SK-N-SH treated with all-trans-retinoic acid at 6 μM for 48 hours (cell line): ENCODE results near the gene EP400.

Experiments
- ARNTL ChIP-seq: fragments of 450-650 bp; formaldehyde crosslinking; IDR thresholded peaks from 2 replicates; pipeline ENCODE4 v1.5.0; 2020; ENCODE audit warnings: low read depth, mild to moderate bottlenecking, moderate library complexity, borderline replicate concordance
- CREB5 ChIP-seq: fragments of 250-450 bp; sonication (Bioruptor Pico); IDR thresholded peaks from 2 replicates; pipeline ENCODE4 v1.5.1; 2020; ENCODE audit warnings: low read depth, mild to moderate bottlenecking, moderate library complexity
- ISL1 ChIP-seq: fragments of 250-450 bp; sonication (Bioruptor Pico); IDR thresholded peaks from 2 replicates; pipeline ENCODE4 v2.1.2; 2022; ENCODE audit warnings: mild to moderate bottlenecking, moderate library complexity
- RARB ChIP-seq: fragments of 250-450 bp; sonication (Bioruptor Pico); IDR thresholded peaks from 2 replicates; pipeline ENCODE4 v1.8.0; 2021; ENCODE audit warnings: mild to moderate bottlenecking, moderate library complexity
- TCF4 ChIP-seq: fragments of 250-450 bp; sonication (Bioruptor Pico); IDR thresholded peaks from 2 replicates; pipeline ENCODE4 v1.8.0; 2021; ENCODE audit warnings: mild to moderate bottlenecking, moderate library complexity, borderline replicate concordance
- TOX ChIP-seq: fragments of 250-450 bp; sonication (Bioruptor Pico); IDR thresholded peaks from 2 replicates; pipeline ENCODE4 v1.8.0; 2021; ENCODE audit warnings: mild to moderate bottlenecking, moderate library complexity, borderline replicate concordance
- TSHZ2 ChIP-seq: fragments of 250-450 bp; sonication (Bioruptor Pico); IDR thresholded peaks from 2 replicates; pipeline ENCODE4 v1.5.0; 2020; ENCODE audit warnings: mild to moderate bottlenecking, moderate library complexity
- ZC3H10 ChIP-seq: fragments of 250-450 bp; sonication (Bioruptor Pico); IDR thresholded peaks from 2 replicates; pipeline ENCODE4 v1.5.1; 2021; ENCODE audit warnings: mild to moderate bottlenecking, moderate library complexity
- ZFP3 ChIP-seq: fragments of 250-450 bp; sonication (Bioruptor Pico); IDR thresholded peaks from 2 replicates; pipeline ENCODE4 v1.5.0; 2020; ENCODE audit warnings: mild to moderate bottlenecking, moderate library complexity
- ZNF70 ChIP-seq: fragments of 450-650 bp; formaldehyde crosslinking; IDR thresholded peaks from 2 replicates; pipeline ENCODE4 v1.5.0; 2020; ENCODE audit warnings: mild to moderate bottlenecking, moderate library complexity
- TF ChIP-seq, protein P1 (sequence below): fragments of 250-450 bp; sonication (Bioruptor Pico); IDR thresholded peaks from 2 replicates; pipeline ENCODE4 v1.8.0; 2020; ENCODE audit warnings: mild to moderate bottlenecking, moderate library complexity, borderline replicate concordance
- TF ChIP-seq, protein P2 (sequence below): fragments of 250-450 bp; sonication (Bioruptor Pico); IDR thresholded peaks from 2 replicates; pipeline ENCODE4 v1.5.1; 2021; ENCODE audit warnings: mild to moderate bottlenecking, moderate library complexity

DNA sequence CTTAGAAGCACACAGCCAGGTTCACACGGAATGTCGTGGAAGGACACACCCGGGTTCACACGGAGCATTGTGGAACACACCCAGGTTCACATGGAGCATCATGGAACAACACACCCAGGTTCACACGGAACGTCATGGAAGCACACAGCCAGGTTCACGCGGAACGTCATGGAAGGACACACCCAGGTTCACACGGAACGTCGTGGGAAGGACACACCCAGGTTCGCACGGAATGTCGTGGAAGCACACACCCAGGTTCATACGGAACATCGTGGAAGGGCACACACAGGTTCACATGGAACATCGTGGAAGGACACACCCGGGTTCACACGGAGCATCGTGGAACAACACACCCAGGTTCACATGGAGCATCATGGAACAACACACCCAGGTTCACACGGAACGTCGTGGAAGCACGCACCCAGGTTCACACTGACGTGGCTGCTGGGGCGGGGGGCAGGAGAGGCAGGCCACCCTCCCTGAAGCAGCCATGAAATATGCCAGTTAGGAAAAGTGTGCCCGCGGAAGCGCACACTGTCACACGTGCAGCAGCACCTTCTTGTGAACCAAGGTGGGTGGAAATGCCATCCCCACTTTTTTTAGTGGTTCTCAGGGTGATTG, 86.4 kb downstream of the EP400 start:
- TF ChIP-seq TOX, result no peak
- TF ChIP-seq, protein P1, sequence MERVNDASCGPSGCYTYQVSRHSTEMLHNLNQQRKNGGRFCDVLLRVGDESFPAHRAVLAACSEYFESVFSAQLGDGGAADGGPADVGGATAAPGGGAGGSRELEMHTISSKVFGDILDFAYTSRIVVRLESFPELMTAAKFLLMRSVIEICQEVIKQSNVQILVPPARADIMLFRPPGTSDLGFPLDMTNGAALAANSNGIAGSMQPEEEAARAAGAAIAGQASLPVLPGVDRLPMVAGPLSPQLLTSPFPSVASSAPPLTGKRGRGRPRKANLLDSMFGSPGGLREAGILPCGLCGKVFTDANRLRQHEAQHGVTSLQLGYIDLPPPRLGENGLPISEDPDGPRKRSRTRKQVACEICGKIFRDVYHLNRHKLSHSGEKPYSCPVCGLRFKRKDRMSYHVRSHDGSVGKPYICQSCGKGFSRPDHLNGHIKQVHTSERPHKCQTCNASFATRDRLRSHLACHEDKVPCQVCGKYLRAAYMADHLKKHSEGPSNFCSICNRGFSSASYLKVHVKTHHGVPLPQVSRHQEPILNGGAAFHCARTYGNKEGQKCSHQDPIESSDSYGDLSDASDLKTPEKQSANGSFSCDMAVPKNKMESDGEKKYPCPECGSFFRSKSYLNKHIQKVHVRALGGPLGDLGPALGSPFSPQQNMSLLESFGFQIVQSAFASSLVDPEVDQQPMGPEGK (CRISPR knock-in tag), result no peak
- TF ChIP-seq RARB (CRISPR knock-in tag), result no peak
- TF ChIP-seq, protein P2, sequence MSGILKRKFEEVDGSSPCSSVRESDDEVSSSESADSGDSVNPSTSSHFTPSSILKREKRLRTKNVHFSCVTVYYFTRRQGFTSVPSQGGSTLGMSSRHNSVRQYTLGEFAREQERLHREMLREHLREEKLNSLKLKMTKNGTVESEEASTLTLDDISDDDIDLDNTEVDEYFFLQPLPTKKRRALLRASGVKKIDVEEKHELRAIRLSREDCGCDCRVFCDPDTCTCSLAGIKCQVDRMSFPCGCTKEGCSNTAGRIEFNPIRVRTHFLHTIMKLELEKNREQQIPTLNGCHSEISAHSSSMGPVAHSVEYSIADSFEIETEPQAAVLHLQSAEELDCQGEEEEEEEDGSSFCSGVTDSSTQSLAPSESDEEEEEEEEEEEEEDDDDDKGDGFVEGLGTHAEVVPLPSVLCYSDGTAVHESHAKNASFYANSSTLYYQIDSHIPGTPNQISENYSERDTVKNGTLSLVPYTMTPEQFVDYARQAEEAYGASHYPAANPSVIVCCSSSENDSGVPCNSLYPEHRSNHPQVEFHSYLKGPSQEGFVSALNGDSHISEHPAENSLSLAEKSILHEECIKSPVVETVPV (CRISPR knock-in tag), result no peak
- no peak for TF ChIP-seq CREB5 (CRISPR knock-in tag)
- TF ChIP-seq ZFP3 (CRISPR knock-in tag), result no peak
- no peak for TF ChIP-seq ZC3H10 (CRISPR knock-in tag)
- TF ChIP-seq TCF4 (CRISPR knock-in tag), result no peak
- no peak for TF ChIP-seq ARNTL (CRISPR knock-in tag)
- TF ChIP-seq ZNF70, result no peak
- TF ChIP-seq TSHZ2 (CRISPR knock-in tag), result no peak
- TF ChIP-seq ISL1, result no peak
